ENCODE data around the gene MTSS2.
"Not testable (repeated sequence)": the region's sequence is repeated elsewhere in the genome, so short reads cannot be mapped to it uniquely, and the experiment has no call there.

The MTSS2 gene

DNA sequence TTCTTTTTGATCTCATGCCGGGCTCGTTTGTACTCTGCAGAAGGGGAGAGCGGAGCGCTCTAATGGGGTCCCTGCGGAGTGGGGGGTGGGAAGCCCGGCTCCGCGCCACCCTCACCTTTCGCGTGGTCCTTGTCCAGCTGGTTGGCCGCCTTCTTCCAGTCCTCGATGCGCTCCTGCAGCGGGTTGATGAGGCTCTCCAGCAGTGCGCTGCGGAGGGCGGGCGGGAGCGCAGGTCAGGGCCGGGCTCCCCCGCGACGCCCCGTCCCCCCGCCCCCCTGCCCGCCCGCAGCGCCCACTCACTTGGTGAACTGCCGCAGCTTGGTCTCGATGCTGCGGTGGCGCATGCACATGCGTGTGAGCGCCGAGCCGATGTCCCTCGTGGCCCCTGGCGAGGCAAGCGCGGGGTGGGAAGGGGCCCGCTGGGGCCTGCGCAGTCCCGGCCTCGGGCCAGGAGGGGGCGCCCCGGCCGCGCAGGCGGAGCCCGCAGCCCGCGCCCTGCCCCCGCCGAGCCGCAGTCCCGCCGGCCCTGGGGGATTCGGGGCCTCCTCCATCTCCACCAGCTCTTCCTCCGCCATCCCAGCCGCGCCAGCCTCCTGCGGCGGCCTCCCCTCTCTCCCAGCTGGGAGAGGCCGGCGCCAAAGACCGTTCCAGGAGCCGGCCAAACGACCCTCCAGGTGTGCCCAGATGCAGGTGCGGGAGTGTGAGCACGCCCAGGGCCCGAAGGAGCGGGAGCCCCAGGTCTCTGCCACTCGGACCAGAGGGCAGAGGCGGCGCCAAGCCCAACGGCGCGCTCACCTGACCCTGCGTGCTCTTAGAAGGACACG is 6.0 kb downstream of the MTSS2 start:
- H3K27ac ChIP-seq, result peak overlapping the region in 3 of 21 experiments; percentile 66 to 94 (median 84)
- no peak overlapping the region for H3K4me3 ChIP-seq

DNA sequence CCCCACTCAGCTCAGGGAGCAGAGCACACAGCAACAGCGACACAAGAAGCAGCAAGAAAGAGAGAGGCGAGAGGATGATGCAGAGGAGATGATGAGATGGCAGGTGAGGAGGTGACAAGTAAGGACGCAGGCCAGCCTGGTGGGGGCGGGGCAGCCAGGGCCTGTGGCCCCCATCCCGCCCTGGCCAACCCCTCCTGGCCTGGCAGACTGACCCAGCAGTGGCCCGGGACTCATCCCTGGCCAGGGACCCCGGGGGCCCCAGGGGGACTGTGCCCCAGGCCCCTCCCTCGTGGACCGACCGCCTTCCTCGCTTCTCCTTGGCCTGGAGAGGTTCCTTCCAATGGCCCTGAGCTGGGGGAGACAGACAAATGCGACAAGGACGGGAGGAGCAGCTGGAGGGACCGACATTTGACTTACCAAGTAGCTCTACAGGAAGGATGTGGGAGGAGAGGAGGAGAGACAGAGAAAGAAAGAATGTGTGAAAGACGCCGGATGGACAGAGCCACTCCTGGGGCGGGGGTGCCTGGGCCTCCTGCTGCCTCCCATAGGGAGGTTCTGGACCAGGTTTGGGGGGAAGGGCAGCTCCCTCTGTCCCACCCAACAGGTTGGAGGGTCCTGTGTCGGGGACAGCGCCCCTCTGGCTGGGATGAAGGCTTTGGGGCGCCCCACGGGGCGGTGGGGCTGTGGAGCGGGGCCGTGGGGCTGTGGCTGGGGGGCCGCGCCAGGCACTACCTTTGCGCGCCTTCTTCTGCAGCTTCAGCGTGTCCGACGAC is 6.8 kb downstream of the MTSS2 start:
- peak overlapping the region in 3 of 21 experiments; percentile 2 to 31 (median 6) for H3K27ac ChIP-seq
- H3K4me3 ChIP-seq, result no peak overlapping the region

DNA sequence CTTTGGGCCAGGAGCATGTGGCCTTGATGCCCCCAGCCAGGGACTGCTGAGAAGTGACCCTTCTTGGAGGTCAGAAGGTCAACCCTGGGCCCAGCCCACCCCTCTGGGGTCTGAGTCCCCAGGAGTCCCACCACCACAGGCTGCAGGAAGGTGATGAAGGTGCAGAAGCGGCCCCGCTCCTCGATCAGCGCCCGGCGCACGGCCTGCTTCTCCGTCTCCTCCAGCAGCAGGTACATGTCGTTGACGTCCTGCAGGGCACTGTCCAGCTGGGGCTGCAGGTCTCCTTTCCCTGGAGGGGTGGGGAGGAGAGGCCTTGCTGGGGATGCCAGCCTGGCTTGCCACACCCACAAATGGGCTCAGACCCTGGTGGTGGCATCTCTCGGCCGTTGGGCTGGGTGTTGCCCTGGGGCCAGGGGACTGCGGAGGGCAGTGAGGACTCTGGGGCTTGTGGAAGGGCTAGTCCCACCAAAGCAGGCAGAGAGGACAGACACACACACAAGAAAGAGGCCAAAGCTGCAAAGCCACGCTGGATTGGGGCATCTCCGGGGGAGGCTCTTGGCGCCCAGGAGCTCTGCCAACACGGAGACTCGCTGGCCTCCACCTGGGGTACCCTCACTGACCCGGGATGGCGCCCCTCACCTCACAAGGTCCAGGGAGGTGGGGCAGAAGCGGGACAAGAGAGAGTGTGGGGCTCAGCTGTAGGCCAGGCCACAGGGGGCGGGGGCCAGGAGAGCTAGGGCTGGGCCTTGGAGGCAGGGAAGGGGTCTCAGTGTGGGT is 7.5 kb downstream of the MTSS2 start:
- H3K4me3 ChIP-seq, result no peak overlapping the region
- peak overlapping the region in 2 of 21 experiments; percentile 2 to 31 for H3K27ac ChIP-seq

DNA sequence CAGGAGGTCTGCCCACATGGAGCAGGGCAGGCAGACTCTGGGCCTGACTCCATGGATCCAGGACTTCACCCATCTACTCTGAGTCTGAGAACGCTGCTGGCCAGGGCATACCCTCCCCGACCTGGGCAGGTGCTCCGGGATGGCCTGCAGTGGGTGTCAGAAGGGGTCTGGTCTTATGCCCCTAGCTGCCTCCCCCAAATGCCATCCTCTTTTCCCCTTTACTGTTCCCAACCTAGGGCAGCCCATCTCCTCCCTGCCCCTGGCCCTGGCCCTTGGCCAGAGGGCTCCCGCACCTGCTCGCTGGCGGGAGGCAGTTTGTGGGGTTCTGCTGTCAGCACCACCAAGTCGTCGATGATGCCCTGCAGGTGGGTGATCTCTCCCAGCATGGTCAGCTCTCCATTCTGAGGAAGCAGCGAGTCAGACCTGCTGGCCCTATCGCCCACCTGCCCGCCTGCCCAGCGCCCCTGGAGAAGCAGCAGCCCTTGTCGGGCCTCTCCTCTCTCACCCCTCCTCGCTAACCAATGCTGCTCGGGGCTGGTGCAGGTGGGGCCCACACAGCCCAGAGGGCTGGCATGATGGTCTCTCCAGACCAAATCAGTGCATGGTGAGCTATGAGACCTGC is 8.2 kb downstream of the MTSS2 start:
- H3K27ac ChIP-seq, result no peak overlapping the region
- no peak overlapping the region for H3K4me3 ChIP-seq

DNA sequence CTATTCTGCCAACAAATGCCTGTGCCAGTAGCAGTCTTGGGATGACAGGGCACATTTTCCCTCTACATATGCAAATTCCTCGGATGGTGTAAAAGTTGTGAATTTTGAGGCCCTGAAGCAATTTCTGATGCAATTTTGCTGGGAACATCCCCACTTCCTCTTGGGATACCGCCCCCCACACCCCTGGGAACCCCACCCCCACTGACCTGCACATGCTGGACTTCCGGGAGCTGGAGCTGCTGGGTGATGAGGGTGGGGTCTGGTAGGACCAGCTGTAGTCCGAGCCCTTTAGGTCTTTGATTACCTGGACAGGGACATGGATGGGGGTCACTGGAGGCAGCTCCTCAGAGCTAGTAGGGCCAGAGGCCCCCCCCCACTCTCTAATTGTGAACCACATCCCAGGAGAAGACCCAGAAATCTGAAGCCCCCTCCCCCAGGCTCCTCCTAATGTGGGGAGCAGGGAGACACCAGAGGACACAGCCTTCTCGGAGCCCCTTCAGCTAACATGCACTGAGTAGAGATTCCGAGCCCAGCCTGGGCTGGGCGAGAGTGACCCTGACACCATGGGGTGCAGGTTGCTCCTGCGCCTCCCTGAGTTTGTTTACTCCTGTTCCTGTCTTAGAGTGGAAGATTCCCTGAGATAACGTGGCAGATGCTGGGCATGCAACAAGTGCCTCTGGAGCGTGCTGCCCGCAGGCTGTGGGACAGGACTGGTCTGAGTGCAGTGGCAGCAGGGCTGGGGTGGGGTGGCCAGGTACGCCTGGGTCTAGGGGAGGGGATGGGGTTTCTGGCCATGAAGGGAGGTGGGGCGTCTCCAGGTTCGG is 9.0 kb downstream of the MTSS2 start:
- Histone ChIP-seq H3K4me3 (no peak overlapping the region), H3K27ac (no peak overlapping the region)

DNA sequence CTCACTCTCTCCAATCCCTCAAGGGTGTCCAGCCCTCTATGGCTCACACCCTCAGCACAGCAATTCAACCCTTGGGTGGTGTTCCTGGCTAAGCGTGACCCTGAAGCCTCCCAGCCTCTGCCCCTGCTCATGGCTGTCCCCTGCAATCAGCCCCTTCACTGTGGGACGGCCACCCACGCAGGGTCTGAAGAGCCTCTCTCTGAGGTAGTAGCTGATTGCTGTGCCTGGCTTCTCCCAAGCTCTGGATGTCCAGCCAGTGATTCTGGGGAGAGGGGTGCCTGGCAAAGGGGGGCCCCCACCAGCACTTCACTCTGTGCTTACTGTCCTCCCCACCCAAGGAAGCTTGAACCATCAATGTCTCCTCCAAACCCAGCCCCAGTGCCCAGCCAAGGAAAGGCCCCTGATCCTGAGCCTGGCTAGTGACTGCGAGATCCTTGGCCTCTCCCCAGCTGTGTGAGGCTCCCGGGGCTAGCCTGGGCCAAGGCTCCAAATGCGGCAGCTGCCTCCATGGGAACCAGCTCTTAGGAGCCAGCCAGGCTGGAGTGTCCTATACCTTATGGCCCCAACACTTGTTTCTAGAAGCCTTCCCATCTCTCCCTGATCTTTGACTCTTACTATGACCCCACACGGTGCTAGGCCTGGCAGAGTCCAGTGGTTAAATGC is 9.9 kb downstream of the MTSS2 start:
- Histone ChIP-seq H3K4me3 (no peak overlapping the region), H3K27ac (no peak overlapping the region)

DNA sequence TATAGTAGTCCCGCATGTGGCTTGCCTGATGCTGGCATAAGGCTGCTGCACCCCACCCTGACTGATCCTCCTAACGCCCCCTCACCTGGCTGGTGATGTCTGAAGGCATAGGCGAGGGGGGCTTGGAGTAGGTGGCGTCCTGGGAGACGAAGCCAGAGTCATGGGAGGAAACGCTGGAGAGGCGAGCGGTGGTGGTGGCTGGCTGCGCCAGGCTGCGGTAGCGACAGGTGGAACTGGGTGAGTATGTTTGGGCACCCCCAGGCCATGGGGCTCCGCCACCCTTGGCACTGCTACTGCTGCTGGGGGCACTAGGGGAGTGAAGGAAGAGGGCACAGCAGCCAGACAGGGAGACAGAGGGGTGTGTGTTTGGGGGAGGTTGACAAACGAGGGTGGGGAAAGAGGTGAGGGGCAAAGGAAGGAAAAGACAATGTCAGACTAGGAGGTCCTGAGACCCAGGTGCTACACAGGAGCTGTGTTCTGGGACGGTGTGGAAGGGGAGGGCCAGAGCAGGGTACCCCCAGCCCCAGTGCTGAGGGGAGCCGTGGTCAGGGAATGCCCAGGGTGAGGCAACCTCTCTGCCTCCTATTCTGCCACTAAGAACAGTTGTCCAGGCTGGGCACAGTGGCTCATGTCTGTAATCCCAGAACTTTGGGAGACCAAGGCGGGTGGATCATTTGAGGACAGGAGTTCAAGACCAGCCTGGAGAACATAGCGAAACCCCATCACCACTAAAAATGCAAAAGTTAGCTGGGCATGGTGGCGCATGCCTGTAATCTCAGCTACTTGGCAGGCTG is 11.4 kb downstream of the MTSS2 start:
- peak overlapping the region in 1 of 21 experiments; percentile 21 for H3K27ac ChIP-seq

DNA sequence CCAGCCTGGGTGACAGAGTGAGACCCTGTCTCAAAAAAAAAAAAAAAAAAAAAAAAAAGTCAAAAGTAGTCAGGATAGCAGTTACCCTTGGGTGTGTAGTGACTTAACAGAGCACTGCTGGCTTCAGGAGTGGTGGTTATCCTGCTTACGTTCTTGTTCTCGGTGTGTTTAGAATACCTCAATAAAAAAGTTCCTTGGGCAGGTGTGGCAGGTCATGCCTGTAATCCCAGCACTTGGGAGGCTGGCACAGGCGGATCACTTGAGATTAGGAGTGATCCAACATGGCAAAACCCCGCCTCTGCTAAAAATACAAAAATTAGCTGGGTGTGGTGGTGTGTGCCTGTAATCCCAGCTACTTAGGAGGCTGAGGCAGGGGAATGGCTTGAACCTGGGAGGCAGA is 14.9 kb downstream of the MTSS2 start:
- H3K4me3 ChIP-seq, result not testable (repeated sequence)

More for the DNA sequence above, 11.4 kb downstream of the MTSS2 start:
- H3K4me3 ChIP-seq, result no peak overlapping the region

DNA sequence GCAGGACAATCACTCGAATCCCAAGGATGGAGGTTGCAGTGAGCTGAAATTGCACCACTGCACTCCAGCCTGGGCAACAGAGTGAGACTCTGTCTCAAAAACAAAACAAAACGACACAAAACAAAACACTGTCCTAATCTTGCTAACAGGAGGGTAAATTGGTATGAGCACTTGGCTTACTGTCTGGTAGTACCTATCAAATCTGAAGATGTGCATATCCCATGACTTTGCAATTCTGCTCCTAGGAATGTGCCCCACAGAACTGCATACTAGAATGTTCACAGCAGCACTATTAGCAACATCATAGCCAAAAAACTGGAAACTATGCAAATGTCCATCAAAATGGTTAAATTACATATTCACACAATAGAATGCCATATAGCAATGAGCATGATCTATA is 15.7 kb downstream of the MTSS2 start:
- no peak overlapping the region for H3K4me3 ChIP-seq
- H3K27ac ChIP-seq, result no peak overlapping the region

More for the DNA sequence above, 14.9 kb downstream of the MTSS2 start:
- H3K27ac ChIP-seq, result not testable (repeated sequence)

DNA sequence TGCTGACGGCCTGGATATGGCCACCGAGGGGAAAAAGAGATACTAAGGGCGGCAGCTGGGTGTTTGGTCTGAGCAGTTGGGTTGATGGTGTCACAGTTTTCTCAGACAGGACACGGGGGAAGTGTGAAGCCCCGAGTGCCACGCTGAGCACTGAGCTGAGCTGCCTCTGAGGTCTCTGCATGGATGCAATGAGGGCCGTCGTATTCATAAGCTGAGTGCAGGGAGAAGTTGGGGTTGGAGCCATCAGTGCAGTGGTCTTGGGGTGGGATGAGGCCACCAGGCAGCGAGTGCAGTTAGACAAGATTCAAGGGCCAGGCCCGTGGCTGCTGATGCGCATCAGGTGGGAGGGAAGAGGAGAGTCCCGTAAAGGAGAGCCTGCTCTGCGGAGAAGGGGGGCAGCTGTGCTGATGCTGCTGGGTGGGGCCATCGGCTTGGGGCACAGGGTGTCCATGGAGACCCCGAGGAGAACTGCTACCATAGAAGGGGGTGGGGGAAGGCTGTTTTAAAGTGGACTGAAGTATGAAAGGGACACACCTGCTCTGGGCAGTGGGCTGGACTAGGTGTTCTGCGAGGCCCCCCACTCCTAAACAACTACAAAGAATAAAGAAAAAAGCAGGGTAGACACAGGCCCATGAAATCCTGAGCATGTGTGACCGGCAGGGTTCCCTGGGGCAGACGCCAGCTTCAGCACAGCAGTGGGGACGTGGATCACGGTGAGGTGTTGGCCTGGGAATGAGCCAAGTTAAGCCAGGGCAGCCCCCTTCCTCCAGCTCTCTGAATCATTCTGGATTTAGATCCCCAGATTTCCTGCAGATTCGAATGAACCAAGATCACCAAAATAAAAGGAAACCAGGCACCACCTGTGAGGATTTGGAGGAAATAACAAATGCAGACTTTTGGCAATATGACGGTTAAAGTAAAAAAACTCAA is 19.8 kb downstream of the MTSS2 start:
- Histone ChIP-seq H3K4me3 (no peak overlapping the region), H3K27ac (no peak overlapping the region)

DNA sequence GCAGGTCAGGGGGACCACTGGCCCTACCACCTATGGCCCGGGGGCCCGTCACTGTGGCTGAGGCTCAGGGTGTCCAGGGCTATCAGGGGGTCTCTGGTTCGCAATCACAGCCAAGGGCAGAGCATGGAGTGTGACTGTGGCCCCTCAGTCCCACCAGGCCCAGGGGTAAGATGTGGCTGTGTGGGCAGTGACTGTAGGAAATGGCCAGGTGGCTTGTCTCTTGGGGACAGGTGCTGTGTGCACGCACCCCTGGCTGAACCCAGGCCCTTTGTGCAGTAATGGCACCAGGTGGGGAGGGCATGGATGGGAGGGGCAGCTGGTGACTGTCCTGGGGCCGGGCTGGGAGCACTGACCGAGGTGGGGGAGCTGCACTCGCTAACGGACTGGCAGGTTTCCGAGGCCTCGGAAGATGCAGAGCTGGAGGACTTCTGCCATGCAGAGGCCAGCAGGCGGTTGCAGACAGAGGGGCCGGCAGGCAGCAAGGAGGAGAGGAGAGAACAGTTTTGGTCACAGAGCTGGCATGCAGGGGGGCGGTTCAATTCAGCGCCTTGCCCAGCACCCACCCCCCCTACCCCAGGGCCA is 20.6 kb downstream of the MTSS2 start:
- no peak overlapping the region for H3K4me3 ChIP-seq
- no peak overlapping the region for H3K27ac ChIP-seq

DNA sequence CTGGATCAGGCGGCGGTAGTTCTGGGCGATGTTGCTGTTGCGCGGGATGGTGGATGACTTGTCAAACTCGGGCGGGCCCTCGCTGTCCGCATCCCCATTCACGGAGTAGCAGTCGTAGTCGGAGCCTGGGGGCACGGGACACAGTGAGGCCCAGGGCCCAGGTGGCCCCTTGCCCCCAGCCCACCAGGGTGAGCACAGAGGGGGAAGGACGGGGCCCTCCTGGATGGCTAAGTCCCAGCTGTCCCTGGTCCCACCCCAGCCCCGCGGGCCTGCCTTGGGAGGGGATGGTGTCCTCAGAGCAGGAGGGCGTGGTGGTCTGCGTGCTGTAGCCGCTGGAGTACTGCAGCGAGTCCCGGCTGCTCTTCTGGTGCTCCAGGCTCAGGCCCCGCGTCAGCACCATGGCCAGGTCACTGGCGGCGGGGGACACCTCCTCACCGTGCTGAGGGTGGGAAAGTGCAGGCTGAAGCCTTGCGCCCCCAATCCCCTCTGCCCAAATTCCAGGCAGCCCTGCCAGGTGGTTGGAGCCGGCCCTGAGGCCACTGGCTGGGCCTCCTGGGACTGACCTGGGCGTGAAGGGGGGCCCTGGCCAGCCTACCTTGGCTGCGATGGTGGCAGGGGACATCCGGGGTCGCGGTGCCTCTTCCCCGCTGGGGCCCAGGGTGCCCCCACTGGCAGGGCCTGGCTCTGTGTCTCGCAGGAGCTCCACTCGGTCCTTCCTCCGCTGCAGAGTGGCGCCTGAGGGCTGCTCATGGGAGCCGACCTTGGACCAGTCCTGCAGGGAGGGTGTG is 21.3 kb downstream of the MTSS2 start:
- Histone ChIP-seq H3K4me3 (no peak overlapping the region), H3K27ac (no peak overlapping the region)

DNA sequence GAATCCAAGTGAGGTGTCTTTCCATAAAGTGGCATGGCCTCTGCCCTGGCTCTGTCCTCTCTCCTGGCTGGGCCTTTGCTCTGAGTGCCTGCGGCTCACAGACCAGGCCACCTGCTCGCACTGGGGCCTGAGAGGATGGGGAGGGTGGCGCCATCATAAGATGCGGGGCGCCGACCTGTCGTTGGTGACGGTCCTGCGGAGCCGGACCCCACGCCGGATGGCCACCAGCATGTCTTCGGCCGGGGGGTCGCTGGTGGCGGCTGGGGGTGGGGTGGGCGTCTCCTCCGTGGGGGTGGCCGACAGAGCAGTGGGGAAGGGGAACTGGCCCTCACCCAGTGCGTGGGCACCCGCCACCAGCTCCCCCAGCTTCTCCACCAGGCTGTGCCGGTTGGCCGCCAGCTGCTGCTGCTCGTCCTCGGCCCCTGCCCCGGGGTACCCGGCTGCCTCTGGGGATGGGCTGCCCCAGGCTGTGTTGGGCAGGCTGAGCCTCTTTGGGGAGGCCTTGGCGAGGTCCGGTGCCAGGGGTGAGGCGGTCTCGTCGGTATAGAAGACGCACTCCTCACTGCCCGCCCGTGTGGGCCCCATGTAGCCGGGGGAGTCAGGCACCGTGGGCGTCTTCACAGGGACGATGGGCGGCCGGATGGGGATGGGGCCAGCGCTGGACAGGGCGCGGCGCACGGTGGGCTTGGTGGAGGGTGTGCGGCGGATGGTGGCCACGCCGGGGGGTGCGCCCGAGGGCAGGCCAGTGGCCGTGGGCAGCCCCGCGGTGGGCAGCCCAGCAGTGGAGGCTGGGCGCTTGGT is 22.1 kb downstream of the MTSS2 start:
- Histone ChIP-seq H3K27ac (peak overlapping the region in 1 of 21 experiments; percentile 56), H3K4me3 (no peak overlapping the region)

DNA sequence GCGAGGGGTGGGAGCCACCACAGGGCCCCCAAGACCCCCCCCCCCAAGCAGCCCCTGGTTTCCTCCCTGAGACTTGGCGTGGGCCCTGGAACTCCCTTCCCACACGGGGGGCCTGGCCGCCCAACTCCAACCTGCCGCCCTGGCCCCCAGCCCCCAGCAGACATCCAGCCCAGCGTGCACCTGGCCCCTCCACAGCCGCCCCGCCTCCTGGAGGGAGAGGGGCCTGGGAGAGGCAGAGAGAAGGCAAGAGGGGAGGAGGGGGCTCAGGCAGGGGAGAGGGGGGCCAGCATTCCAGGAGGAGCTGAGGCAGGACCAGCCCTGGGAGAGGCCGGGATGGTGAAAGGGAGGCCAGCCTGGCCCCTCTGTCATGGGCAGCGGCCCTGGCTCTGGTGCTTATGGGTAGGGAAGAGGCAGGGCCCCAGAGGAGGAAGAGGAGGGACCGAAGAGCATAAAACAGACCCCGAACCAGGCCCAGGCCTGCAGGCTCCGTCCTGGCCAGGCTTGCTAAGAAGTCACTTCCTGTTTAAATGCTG is 22.8 kb downstream of the MTSS2 start:
- Histone ChIP-seq H3K4me3 (no peak overlapping the region), H3K27ac (peak overlapping the region in 2 of 21 experiments; percentile 39 to 56)

All from skin epidermis (tissue), 12 donors.